ENCODE data around the gene RALGAPA2.

Gene RALGAPA2

GRCh38 chr20:20712474-20713243 is at the start of gene RALGAPA2:
RALGAPA2 (minus strand) TSS chr20:20712644; CDS start chr20:20712480, 164 bp downstream.
- peak; percentile 94 for DNase-seq (ENCODE audit: low spot score)

GRCh38 chr20:20761301-20761700 is 48.9 kb upstream of the RALGAPA2 start:
- no peak for DNase-seq (ENCODE audit: low spot score)

GRCh38 chr20:20759132-20759531 is 46.7 kb upstream of the RALGAPA2 start:
- no peak for DNase-seq (ENCODE audit: low spot score)

GRCh38 chr20:20755674-20756319 is 43.4 kb upstream of the RALGAPA2 start:
- no peak for DNase-seq (ENCODE audit: low spot score)

GRCh38 chr20:20755231-20755630 is 42.8 kb upstream of the RALGAPA2 start:
- DNase-seq (ENCODE audit: low spot score) = no peak

GRCh38 chr20:20754714-20755113 is 42.3 kb upstream of the RALGAPA2 start:
- DNase-seq (ENCODE audit: low spot score) = no peak

GRCh38 chr20:20752712-20753111 is 40.3 kb upstream of the RALGAPA2 start:
- DNase-seq (ENCODE audit: low spot score) = no peak

GRCh38 chr20:20747298-20747697 is 34.9 kb upstream of the RALGAPA2 start:
- no peak for DNase-seq (ENCODE audit: low spot score)

GRCh38 chr20:20744170-20744725 is 31.8 kb upstream of the RALGAPA2 start:
- DNase-seq (ENCODE audit: low spot score) = no peak

- DNase-seq (ENCODE audit: low spot score) = peak; percentile 25
Observed at GRCh38 chr20:20743511-20744169, 31.2 kb upstream of the RALGAPA2 start.

- no peak for DNase-seq (ENCODE audit: low spot score)
Observed at GRCh38 chr20:20741087-20742045, 28.9 kb upstream of the RALGAPA2 start.

- DNase-seq (ENCODE audit: low spot score) = no peak
Observed at GRCh38 chr20:20740541-20740940, 28.1 kb upstream of the RALGAPA2 start.

GRCh38 chr20:20737158-20737557 is 24.7 kb upstream of the RALGAPA2 start:
- DNase-seq (ENCODE audit: low spot score) = no peak

GRCh38 chr20:20736303-20736702 is 23.9 kb upstream of the RALGAPA2 start:
- DNase-seq (ENCODE audit: low spot score) = no peak

GRCh38 chr20:20734475-20734948 is 22.1 kb upstream of the RALGAPA2 start:
- no peak for DNase-seq (ENCODE audit: low spot score)

GRCh38 chr20:20733943-20734342 is 21.5 kb upstream of the RALGAPA2 start:
- no peak for DNase-seq (ENCODE audit: low spot score)

GRCh38 chr20:20732641-20733040 is 20.2 kb upstream of the RALGAPA2 start:
- no peak for DNase-seq (ENCODE audit: low spot score)

- no peak for DNase-seq (ENCODE audit: low spot score)
Observed at GRCh38 chr20:20731945-20732296, 19.5 kb upstream of the RALGAPA2 start.

GRCh38 chr20:20731000-20731944 is 18.8 kb upstream of the RALGAPA2 start:
- DNase-seq (ENCODE audit: low spot score) = no peak

- no peak for DNase-seq (ENCODE audit: low spot score)
Observed at GRCh38 chr20:20729563-20729962, 17.1 kb upstream of the RALGAPA2 start.
